Tongue (tissue), 2 donors: ENCODE measurements around the gene LILRA5. TPM values are rescaled to one million over a fixed set of nuclear protein-coding genes. Genes with fewer than 3 reads are reported as not detected.
"Not testable (repeated sequence)": the region's sequence is repeated elsewhere in the genome, so short reads cannot be mapped to it uniquely, and the experiment has no call there.

Experiments used
- DNase-seq: peaks from one replicate; pipeline ENCODE4 v3.0.0-alpha.2; 2015
- total RNA-seq: library from RNA; depleted of rRNA; stranded (reverse); fragments of >200 nt; gene quantifications from one replicate; pipeline ENCODE4 v1.2.3, GENCODE V29; 2014

Gene LILRA5
- not detected for total RNA-seq

DNA sequence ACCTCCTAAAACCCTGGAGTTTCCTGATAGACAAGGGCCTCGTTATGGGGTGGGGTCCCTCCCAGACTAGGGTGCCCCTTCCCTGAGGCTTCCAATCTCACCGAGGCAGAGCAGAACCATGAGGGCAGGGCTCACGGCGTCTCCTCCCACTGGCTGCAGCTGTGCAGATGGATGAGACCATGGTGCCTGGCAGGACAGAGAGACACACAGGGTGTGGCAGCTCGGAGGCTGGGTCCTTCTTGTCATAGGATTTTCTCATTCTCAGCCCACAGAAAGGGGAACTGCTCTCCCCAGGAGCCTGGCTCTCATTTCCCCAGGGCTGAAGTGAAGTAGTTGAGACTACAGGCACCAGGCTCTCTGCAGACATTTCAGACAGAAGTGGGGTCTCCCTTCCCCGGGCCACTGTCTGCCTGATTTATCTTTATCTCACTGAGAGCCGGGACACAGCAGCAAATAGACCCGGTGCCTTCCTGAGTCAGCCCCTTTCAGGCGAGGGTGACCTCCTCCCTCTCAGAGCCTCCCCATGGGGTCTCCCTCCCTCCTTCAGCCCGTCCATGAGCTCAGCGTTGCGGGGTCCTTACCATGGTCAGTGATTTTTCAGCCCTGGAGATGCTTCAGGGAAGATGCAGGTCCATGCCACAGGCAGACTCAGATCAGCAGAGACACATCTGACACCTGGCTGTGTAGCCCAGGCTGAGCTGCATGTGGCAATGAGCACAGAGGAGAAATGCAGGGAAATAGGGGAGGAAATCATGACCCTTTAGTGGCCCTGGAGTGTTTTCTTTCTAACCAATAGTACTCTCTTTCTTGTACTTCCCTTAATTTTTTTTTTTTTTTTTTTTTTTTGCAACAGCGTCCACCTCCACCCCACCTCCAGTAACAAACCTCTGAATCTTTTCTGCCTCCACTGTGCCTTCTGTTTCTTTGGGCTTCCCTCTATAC lies at the start of gene LILRA5:
Gene LILRA5 (minus strand): TSS at position 731 of the 942 bp plus-strand sequence. CDS start 147 bp downstream, at position 584.
- no peak for DNase-seq

DNA sequence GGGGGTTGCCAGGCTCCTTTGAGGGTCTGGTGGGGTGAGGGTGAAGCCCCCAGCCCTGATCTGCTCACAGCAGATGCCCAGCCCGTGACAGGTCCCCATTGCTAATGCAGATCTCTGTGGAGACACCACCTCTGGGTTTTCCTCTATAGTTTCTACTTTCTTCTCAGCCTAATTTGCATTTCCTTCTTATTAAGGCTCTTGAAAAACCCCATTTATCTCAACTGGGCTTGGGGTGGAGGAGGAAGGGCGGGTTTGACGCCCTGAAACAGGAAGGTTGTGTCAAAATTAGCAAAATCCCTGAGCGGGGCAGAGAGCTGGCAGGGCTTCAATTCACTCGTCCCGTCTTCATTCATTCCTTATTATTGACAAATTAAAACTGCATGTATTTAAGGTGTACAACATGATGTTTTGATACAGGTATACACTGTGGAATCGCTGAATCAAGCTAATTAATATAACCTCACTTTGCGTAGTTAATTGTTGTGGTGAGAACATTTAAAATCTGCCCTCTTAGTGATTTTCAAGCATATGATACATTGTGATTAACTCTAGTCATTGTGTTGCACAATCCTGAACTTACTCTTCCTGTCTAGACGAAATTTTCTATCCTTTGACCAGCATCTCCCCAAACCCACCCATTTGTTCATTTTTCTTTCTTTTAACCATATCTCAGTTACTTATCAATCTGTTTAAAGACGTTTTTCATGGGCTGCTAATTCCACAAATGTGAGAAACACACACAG lies 48.9 kb upstream of the LILRA5 start:
- DNase-seq = not testable (repeated sequence)

DNA sequence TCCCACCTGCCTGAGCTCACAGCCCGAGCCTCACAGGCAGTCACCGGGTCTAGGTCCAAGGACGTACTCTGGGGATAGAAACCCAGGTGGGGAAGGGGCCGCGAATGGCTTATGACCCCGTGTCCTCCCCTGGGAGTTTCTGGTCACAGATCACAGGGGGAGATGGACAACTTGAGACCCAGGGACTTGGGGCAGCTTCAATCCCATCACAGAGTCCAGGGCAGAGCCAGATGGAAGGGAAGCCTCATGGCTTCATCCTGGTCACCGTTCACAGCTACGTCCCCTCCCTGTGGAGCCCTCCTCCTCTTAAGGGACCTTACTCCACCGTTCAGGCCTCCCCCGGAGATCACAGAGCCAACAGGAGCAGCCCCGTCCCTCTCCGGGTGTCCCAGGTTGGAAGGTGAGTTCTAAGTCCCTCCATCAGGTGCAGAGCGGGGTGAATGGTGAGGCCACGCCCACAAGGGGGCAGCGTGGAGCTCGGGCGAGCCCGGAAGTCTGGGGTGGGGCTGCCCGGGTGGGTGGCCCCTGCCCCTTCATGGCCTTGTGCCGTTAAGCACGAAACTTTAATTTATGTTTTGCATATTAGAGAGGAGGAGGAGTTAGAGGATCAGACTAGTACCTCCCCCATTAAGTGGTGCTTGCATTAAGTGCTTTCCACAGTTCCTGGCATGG lies 46.3 kb upstream of the LILRA5 start:
- DNase-seq = not testable (repeated sequence)

DNA sequence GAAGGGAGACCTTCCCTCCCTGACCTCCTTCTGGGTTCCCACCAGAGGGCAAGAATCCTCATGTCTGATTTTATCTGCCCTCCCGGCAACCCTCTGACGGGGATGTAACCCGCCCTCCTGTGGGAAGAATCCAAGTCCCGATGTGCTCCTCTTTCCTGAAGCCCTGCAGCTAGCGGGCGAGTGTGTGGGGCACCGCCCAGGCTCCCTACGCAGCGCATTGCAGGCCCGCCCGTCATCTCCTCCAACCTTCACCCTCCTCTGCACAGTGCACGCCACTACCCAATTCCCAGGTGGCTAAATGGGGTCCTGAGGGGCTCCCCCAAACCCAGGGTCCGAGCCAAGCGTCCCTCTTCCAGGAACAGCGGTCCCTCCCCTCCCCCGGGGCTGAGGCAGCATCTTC lies 44.4 kb upstream of the LILRA5 start:
- no peak for DNase-seq

DNA sequence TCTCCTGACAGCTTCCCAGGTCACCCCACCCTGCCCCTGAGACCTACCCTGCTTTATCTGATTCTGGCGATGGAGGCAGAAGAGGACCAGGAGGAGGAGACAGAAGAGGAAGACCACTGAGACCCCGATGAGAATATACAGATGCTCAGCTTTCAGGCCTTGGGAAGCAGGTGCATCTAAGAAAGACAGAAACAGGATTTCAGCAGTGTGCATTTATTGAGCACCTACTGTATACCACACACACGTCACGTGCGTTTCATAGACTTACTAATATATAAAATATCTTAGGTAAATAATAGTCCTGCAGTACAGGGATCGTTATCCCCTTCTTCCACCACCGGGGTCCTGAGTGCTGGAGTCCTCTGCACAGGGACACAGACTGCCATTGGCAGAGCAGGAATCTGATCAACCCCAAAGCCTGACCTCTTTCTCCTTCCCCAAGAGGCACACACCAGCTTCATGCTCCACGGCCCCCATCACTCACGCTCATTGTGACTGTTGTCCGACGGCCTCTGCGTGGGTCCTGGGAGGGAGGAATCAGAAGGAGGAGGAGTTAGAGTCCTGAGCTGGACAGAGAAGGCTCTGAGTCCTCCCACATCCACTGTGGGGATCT lies 43.6 kb upstream of the LILRA5 start:
- DNase-seq = no peak

DNA sequence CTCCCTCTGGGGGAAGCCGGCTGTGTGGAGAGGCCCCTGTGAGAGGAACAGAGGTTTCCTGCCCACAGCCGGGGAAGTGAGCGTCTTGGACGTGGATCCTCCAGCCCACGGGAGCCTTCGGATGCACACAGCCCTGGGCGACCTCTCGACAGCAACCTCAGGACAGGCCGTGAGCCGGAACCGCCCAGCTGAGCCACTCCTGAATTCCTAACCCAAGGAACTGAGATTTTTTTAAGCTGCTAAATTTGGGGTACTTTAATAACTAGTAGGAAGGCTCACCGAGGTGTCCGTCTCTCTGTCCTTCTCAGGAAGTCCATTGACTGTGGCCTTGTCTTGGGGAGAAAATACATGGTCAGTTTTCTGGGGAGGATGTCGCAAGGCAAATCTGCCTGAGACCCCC lies 42.7 kb upstream of the LILRA5 start:
- DNase-seq = no peak

DNA sequence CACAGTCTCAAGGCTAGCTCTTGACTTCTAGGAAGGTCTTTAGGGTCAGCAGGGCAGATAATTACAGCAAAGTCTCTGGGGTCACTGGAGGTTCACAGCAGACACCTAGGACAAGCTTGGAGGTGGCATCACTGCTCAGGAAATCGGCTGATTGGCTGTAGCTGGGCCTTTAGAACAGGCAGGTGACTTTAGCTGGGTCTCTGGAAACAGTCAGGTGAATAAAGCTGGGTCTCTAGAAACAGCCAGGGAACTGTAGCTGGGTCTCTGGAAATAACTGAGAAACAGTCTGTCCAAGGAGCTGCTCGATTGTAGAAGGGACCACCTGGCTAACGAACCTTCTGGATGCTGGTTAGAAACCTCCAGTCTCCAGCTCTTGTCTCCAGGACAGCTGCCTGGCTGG lies 41.8 kb upstream of the LILRA5 start:
- DNase-seq = no peak

DNA sequence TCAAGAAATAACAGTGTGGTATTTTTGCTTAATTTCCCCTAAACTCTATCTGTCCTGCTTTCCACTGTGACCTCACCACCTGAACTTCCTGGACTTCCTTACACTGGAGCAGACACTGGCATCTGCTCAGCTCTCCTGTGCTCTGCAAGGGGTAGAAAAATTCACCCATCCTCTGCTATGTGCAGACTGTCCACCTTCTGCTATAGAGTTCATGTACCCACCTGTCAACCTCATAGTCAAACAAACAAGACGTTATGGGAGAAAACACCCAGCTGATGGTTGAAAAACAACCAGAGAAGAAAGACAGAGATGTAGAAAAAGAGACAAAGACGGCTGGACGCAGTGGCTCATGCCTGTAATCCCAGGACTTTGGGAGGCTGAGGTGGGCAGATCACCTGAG lies 39.6 kb upstream of the LILRA5 start:
- DNase-seq = no peak

DNA sequence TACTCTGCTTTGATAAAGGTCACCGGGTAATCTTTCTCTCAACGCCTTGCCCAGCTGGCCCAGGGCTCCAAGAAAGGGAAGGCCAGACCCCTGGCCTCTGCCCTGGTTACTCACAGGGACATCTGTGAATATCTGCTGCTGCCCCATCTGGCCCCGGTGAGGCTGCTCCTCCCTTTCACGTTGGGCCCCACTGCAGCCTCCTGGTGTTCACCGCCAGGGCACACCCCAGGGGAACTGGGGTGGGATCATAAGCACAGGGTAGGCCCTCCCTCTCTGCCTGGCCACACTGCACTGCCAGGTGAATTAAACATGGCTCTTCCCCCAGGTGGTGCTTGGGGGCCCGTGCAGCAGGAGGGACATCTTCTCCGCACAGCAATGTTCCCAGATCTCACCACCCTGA lies 39.1 kb upstream of the LILRA5 start:
- DNase-seq = no peak

DNA sequence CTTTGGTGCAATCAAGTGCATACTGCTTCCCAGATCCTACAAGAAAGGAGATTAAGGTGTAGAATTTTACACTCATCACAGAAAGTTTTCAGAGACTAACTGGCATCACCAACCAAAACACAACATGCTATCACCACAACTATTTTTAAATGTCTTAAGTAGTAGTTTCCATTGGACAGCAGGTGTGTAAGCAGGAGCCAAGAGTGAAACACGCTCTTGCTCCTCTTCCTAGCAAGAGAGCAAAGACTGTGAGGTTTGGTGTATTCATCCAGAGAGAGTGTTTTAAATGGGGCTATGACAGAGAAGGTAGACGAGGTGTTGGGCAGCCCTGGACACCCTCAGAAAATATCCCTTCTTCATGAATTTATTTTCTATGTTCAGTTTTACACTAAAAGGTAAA lies 38.5 kb upstream of the LILRA5 start:
- no peak for DNase-seq

DNA sequence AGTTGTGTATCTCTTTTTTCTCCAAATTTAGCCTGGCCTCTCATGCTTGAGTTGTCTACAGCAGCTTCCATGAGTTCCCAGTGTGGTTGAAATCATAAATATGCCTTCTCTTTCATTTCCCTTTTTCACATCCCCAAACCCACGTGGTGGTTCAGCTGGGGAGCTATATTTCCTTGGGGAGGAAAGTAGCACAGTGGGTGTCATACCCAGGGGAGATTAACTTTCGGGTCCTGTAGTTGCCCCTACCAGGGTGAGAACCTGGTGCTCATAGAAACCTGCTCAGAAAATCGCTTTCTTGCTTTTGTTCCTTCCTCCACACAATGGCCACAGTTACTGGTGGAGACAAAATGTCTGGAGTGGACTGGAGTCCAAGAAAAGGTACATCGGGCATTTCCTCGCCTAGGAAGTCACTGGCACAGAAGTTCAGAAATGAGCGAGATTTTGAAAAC lies 33.0 kb upstream of the LILRA5 start:
- DNase-seq = no peak

DNA sequence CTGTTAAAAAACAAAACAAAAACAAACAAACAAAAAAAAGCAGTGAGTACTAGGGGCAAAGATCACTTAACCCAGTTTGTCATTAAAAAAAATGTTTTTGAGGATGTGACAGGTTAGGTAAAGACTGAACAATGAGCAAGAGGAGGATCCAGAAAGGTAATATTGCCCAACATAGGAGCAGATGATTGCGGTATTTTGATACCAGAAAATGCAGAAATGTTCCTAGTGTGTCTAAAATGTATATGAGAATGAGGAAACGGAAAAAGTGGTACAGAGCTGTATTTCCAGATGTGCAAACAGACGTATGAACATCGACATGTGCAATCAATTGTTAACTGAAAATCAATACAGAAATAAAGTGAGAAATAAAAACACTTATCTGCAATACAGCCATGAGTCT lies 30.9 kb upstream of the LILRA5 start:
- DNase-seq = no peak

DNA sequence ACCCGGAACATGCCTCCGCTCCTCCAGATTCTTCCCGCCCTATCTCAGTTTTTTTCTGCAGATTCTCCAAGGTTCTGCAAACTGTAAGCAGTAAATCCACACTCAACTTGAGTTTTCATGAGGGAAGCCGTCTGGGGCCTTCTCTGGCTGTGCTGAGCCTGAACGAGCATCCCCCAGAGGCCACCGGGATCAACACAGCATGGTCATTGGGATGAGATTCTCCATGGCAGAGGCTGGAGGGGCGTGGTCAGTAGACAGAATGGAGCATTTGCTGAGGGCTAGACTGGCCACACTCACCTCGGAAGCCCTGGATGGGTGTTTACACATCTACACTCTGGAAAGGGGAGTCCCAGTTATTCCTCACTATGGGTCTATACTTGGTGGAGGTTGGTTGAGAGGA lies 28.3 kb upstream of the LILRA5 start:
- no peak for DNase-seq

DNA sequence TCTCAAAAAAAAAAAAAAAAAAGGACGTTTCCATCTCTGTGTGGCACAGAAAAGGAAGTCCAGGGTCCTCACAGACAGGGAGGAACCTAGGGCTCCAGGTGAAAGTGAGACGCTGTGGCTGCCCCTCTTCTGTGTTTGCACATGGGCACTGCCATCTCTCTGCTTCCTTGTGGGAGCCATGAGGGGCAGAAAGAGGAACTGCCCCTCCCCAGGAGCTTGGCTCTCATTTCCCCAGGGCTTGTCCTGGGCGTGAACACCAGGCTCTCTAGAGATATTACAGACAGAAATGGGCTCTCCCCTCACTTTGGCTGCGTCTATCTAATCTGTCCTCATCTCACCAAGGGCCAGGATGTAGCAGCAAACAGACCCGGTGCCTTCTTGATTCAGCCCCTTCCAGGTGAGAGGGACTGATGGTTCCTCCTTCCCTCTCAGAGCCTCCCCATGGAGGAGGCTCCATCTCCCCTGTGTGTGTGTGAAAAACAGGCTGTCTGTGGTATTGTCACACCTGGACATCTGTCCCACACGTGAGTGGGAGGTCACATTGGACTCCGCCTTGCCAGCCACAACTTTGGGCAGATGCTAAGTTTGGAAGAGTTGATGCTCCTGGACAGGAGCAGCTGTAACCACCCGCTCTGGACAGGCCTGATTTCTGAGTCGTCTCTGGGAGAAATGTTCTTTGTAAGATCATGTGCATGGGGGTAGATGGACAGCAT lies 26.8 kb upstream of the LILRA5 start:
- DNase-seq = no peak

DNA sequence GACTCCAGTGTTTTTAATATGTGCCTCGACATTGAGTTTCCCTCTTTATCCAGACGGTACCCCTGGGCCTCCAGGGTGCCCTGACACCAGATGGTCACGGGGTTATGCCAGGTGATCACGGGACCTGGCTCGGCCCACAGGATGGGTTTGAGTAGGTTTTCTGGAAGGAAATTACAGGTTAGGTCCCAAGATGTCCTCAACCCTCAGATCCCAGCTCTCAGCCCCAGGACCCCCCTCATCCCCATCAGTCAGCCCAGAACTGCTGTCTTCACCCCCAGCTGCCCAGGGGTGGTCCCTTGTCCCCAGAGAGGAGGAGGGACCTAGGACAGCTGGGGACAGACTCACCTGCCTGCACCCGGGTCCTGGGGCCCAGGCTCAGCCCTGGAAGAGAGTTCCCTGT lies 25.6 kb upstream of the LILRA5 start:
- no peak for DNase-seq

DNA sequence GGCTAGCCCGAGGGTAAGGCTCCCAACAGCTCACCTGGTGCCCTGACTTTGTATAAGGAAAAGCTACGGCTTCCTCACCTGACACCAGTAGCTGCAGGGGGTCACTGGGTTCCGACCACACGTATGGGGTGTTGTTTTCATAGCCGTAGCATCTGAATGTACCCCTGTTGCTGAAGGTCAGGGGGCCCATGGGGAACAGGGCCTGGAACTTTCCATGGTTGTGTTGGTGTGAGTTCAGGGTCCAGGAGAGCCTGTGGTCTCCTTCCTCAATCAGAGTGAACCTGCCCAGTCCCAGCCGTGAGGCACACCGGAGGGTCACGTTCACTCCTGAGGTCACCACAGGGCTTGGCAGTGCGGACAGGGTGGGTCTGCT lies 24.9 kb upstream of the LILRA5 start:
- no peak for DNase-seq

DNA sequence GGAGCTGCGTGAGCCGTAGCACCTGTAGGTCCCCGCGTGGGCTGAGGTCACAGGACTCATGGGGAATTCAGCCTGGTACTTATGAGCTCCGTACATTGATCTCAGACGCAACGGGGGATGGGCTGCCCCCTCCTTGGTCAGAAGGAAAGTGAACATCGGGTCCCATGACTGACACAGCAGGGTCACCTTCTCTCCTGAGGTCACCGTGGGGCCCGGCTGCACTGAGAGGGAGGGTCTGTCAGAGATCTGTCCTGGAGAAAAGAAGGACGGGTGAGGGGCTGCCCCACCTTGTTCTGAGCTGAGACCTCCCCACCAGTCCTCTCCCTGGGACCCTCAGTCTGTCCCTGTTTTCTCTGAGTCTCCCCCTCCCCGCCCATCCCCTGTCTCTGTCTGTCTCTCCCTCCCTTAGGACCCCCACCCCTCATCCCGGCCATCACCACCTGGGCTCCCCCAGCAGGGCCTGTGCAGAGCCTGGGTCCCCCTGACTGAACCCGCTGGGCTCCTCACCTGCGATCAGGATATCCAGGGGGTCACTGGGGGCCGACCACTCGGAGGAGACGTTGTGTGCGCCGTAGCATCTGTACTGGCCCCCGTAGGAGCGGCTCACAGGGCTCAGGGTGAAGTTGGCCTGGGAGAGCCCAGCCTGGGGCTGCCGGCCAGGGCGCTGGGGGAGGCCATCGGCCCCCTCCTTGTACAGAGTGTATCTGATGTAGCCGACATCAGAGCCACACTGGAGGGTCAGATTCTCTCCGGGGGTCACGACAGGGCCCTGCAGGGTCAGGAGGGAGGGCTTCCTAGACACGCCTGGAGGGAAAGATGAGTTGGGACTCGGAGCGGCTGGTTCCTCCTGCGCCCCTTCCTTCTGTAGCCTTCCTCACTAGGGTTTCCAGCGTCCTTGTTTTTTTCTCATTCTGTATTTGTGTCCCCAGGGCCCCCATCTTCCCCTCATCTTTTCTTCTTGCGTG lies 24.2 kb upstream of the LILRA5 start:
- no peak for DNase-seq

DNA sequence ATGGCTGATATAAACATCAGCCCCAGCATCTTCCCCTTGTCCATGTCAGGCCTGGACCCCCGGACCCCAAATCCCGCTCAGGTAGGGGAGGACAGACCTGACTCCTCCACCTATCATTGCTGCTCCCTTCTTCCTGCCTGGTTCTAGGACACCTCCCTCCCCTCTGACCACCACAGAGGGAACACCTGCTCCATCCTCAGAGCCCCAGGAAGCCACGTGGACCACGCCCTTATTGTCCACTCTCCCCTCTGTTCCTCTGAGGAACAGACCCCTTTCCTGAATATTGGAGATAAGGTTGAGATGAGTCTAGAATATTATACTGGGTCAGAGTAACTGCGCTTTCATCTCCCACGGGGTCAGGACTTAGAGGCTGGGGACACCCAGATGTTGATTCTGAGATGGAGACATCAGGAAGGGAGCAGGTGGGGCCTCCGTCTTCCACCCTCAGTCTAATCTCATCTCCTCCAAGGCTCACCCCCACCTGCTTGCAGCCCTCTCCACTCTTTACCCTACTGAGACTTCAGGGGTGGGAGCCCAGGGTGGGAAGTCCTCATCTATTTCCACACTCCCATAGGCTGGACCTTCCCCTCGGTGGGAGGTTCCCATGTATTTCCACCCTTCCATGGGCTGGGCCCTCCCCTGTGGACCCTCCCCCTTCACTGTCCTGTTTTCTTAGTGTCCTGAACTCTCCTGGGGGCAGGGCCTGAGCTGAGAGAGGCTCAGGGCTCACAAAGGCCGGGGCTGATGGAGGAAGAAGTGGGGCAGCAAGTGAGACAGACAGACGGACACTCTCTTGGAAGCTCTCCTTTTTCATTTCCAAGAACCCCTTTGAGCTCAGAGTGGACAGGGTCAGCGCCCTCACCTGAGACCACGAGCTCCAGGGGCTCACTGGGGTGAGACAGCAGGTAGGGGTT lies 23.3 kb upstream of the LILRA5 start:
- DNase-seq = no peak

DNA sequence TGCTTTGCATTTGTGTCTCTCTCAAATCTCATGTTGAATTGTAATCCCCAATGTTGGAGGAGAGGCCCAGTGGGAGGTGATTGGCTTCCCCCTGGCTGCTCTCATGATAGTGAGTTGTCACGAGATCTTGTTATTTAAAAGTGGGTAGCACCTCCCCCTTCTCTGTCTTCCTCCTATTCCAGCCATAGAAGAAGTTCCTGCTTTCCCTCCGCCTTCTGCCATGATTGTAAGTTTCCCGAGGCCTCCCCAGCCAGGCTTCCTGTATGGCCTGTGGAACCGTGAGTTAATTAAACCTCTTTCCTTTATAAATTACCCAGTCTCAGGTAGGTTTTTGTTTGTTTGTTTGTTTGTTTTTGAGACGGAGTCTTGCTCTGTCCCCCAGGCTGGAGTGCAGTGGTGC lies 22.2 kb upstream of the LILRA5 start:
- DNase-seq = no peak
